ENCODE data around the gene KLK2.

Gene KLK2

DNA sequence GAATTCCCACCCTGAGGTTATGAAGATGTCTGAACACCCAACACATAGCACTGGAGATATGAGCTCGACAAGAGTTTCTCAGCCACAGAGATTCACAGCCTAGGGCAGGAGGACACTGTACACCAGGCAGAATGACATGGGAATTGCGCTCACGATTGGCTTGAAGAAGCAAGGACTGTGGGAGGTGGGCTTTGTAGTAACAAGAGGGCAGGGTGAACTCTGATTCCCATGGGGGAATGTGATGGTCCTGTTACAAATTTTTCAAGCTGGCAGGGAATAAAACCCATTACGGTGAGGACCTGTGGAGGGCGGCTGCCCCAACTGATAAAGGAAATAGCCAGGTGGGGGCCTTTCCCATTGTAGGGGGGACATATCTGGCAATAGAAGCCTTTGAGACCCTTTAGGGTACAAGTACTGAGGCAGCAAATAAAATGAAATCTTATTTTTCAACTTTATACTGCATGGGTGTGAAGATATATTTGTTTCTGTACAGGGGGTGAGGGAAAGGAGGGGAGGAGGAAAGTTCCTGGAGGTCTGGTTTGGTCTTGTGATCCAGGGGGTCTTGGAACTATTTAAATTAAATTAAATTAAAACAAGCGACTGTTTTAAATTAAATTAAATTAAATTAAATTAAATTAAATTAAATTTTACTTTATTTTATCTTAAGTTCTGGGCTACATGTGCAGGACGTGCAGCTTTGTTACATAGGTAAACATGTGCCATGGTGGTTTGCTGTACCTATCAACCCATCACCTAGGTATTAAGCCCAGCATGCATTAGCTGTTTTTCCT is 11.5 kb upstream of the KLK2 start:
- TF ChIP-seq, protein P1, sequence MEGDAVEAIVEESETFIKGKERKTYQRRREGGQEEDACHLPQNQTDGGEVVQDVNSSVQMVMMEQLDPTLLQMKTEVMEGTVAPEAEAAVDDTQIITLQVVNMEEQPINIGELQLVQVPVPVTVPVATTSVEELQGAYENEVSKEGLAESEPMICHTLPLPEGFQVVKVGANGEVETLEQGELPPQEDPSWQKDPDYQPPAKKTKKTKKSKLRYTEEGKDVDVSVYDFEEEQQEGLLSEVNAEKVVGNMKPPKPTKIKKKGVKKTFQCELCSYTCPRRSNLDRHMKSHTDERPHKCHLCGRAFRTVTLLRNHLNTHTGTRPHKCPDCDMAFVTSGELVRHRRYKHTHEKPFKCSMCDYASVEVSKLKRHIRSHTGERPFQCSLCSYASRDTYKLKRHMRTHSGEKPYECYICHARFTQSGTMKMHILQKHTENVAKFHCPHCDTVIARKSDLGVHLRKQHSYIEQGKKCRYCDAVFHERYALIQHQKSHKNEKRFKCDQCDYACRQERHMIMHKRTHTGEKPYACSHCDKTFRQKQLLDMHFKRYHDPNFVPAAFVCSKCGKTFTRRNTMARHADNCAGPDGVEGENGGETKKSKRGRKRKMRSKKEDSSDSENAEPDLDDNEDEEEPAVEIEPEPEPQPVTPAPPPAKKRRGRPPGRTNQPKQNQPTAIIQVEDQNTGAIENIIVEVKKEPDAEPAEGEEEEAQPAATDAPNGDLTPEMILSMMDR (IDR thresholded peaks at IDR 0.05; ENCODE audit: borderline replicate concordance, insufficient read depth, low read depth, low read length) = no peak

DNA sequence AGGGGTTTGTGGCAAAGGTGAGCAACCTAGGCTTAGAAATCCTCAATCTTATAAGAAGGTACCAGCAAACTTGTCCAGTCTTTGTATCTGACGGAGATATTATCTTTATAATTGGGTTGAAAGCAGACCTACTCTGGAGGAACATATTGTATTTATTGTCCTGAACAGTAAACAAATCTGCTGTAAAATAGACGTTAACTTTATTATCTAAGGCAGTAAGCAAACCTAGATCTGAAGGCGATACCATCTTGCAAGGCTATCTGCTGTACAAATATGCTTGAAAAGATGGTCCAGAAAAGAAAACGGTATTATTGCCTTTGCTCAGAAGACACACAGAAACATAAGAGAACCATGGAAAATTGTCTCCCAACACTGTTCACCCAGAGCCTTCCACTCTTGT is 3.8 kb upstream of the KLK2 start:
- no peak overlapping the region for H3K4me3 ChIP-seq (ENCODE audit: low read depth, low read length)
- TF ChIP-seq, protein P1 (IDR thresholded peaks at IDR 0.05; ENCODE audit: borderline replicate concordance, insufficient read depth, low read depth, low read length) = no peak

More for the DNA sequence above, 11.5 kb upstream of the KLK2 start:
- no peak overlapping the region for H3K4me3 ChIP-seq (ENCODE audit: low read depth, low read length)

- no peak overlapping the region for H3K4me3 ChIP-seq (ENCODE audit: low read depth, low read length)
- TF ChIP-seq, protein P1 (IDR thresholded peaks at IDR 0.05; ENCODE audit: borderline replicate concordance, insufficient read depth, low read depth, low read length) = peak; percentile 12; the same call in 1 of the 2 replicates
Observed at GRCh38 chr19:50870417-50871089, 2.7 kb upstream of the KLK2 start.

GRCh38 chr19:50874211-50874610 is 972 bp downstream of the KLK2 start:
- no peak overlapping the region for H3K4me3 ChIP-seq (ENCODE audit: low read depth, low read length)
- TF ChIP-seq, protein P1 (IDR thresholded peaks at IDR 0.05; ENCODE audit: borderline replicate concordance, insufficient read depth, low read depth, low read length) = no peak

DNA sequence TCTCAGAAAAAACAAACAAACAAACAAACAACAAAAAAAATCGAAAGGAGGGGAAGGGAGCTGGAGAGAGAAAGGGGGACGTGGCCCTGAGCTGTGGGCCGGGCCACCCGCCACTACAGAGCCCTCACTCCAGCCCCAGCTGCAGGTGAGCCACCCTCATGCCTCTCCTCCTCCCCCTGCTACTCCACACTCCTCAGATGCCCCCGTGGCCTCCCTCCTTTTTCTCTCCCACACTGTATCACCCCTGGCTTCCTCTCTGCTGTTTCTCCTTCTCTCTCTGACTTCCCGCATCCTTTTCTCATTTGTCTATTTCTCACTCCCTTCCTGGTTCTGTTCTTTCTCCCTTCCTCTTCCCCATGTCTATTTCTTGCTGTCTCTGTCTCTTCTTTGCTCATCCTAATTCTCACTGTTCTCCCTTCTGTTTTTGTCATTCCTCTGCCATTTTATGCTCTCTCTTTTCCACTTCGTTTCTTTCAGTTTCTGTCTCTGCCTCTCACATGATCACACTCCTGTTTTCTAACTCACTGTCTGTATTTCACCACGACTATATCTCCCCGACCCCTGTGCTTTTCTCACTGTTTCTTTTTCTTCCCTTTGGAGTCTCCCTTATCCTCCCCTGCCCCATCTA is 2.7 kb downstream of the KLK2 start:
- TF ChIP-seq, protein P1 (IDR thresholded peaks at IDR 0.05; ENCODE audit: borderline replicate concordance, insufficient read depth, low read depth, low read length) = no peak
- H3K4me3 ChIP-seq (ENCODE audit: low read depth, low read length) = peak overlapping the region; percentile 10

- TF ChIP-seq, protein P1 (IDR thresholded peaks at IDR 0.05; ENCODE audit: borderline replicate concordance, insufficient read depth, low read depth, low read length) = no peak
- H3K4me3 ChIP-seq (ENCODE audit: low read depth, low read length) = no peak overlapping the region
Observed at GRCh38 chr19:50876456-50876855, 3.2 kb downstream of the KLK2 start.

Data from GM12875 (cell line).